ENCODE results near the gene VKORC1. TPM values are rescaled to one million over a fixed set of nuclear protein-coding genes. Genes with fewer than 3 reads are reported as not detected.

Gene VKORC1
- total and polyA plus RNA-seq, 8 donors = 62.0 to 102 (median 64.8) TPM

- Histone ChIP-seq H3K4me3 (no peak overlapping the region), H3K27me3 (no peaks in the 10 kb centered on the region), H3K4me1 (peaks cover 14 to 65% of the 10 kb centered on the region in 2 donors), H3K9me3 (no peaks in the 10 kb centered on the region), H3K27ac (no peak overlapping the region), H3K36me3 (peaks cover 0 to 39% of the 10 kb centered on the region in 2 donors)
- no peak for ATAC-seq
- no peak for DNase-seq
- intact Hi-C loops (cut with DNase I) = no loop called here
- no peak for TF ChIP-seq CTCF (IDR thresholded peaks at IDR 0.05)
These were observed 15.8 kb upstream of the VKORC1 start for GRCh38 chr16:31110106-31111034.

GRCh38 chr16:31109622-31110021 lies 15.0 kb upstream of the VKORC1 start:
- Histone ChIP-seq H3K4me3 (peak overlapping the region in 1 of 2 donors; percentile 96), H3K9me3 (no peaks in the 10 kb centered on the region), H3K27me3 (no peaks in the 10 kb centered on the region), H3K27ac (no peak overlapping the region), H3K36me3 (peaks cover 0 to 39% of the 10 kb centered on the region in 2 donors), H3K4me1 (peaks cover 14 to 62% of the 10 kb centered on the region in 2 donors)
- no peak for DNase-seq
- intact Hi-C loops (cut with DNase I) = no loop called here
- no peak for ATAC-seq
- no peak for TF ChIP-seq CTCF (IDR thresholded peaks at IDR 0.05)

GRCh38 chr16:31108794-31109558 lies 14.4 kb upstream of the VKORC1 start:
- H3K4me1 ChIP-seq = peaks cover 14 to 56% of the 10 kb centered on the region in 2 donors
- H3K4me3 ChIP-seq = peak overlapping the region; percentile 90 to 96
- ATAC-seq = no peak
- H3K36me3 ChIP-seq = peaks cover 0 to 39% of the 10 kb centered on the region in 2 donors
- DNase-seq = no peak
- H3K27me3 ChIP-seq = no peaks in the 10 kb centered on the region
- intact Hi-C loops (cut with DNase I) = no loop called here
- peak overlapping the region; percentile 81 to 88 for H3K27ac ChIP-seq
- no peaks in the 10 kb centered on the region for H3K9me3 ChIP-seq
- no peak for TF ChIP-seq CTCF (IDR thresholded peaks at IDR 0.05)

- DNase-seq (peak; percentile 59 to 96 (median 82)), ATAC-seq (peak; percentile 88)
- no peaks in the 10 kb centered on the region for H3K27me3 ChIP-seq
- peaks cover 0 to 39% of the 10 kb centered on the region in 2 donors for H3K36me3 ChIP-seq
- TF ChIP-seq CTCF (IDR thresholded peaks at IDR 0.05) = no peak
- peak within 1 kb of the TSS; percentile 90 to 96 for H3K4me3 ChIP-seq
- peak within 1 kb of the TSS; percentile 81 to 88 for H3K27ac ChIP-seq
- intact Hi-C loops (cut with DNase I) = no loop called here
- peaks cover 14 to 48% of the 10 kb centered on the region in 2 donors for H3K4me1 ChIP-seq
- H3K9me3 ChIP-seq = no peaks in the 10 kb centered on the region
These were observed 13.6 kb upstream of the VKORC1 start, which contains the start of gene BCKDK for GRCh38 chr16:31108035-31108793. Gene BCKDK (plus strand): TSS chr16:31108386. CDS start chr16:31109224, 838 bp downstream.
